Common myeloid progenitor, CD34-positive (primary cell): ENCODE results near the gene MFSD2B. TPM values are rescaled to one million over a fixed set of nuclear protein-coding genes. Genes with fewer than 3 reads are reported as not detected.

Experiments
- CTCF ChIA-PET: fragments of 350-600 bp; sonication (Branson Sonifier 250); formaldehyde crosslinking; loops from one replicate; lab custom pipeline; 2021; ENCODE audit warnings: antibody characterized with exemption; lab: Charles Lee
- POLR2A ChIA-PET: fragments of 350-600 bp; sonication (Branson Sonifier 250); formaldehyde crosslinking; loops from one replicate; lab custom pipeline; 2021; ENCODE audit warnings: antibody characterized with exemption; lab: Charles Lee
- DNase-seq, 3 donors: peaks; one replicate each; pipeline versions ENCODE4 v3.0.0 to v3.0.0-alpha.2; 2013
- H3K27ac ChIP-seq, 2 experiments: 1 replicate in 1 of 2; 2 replicates in 1 of 2; pipeline ENCODE4 v1.7.0; 2013; ENCODE audit warnings: inconsistent platforms in 2 of 2, low read length in 2 of 2, mild to moderate bottlenecking in 2 of 2, low read depth in 1 of 2, moderate library complexity in 1 of 2; ENCODE audit not compliant: severe bottlenecking in 2 of 2, insufficient read depth in 1 of 2, poor library complexity in 1 of 2
- H3K27me3 ChIP-seq, 5 experiments: replicated peaks in 2 of 5; 1 replicate in 3 of 5; 2 replicates in 2 of 5; pipeline versions ENCODE4 v1.6.1 to v1.7.0; 2013; ENCODE audit warnings: low read length in 4 of 5, mild to moderate bottlenecking in 2 of 5, moderate library complexity in 2 of 5, inconsistent platforms in 1 of 5; ENCODE audit not compliant: insufficient read depth in 5 of 5, control insufficient read depth in 4 of 5
- H3K36me3 ChIP-seq, 4 experiments: 1 replicate in 2 of 4; 2 replicates in 2 of 4; pipeline versions ENCODE4 v1.6.1 to v1.7.0; 2013; ENCODE audit warnings: low read length in 3 of 4, control low read depth in 1 of 4, mild to moderate bottlenecking in 1 of 4; ENCODE audit not compliant: control insufficient read depth in 4 of 4, insufficient read depth in 4 of 4
- H3K4me1 ChIP-seq, 4 experiments: 1 replicate in 3 of 4; 2 replicates in 1 of 4; pipeline versions ENCODE4 v1.6.1 to v1.7.1; 2013; ENCODE audit warnings: low read length in 3 of 4, mild to moderate bottlenecking in 3 of 4, control low read depth in 1 of 4, inconsistent platforms in 1 of 4, moderate library complexity in 1 of 4; ENCODE audit not compliant: control insufficient read depth in 4 of 4, insufficient read depth in 4 of 4; ENCODE audit errors: control extremely low read depth in 1 of 4
- H3K4me3 ChIP-seq, 7 experiments: 1 replicate in 4 of 7; 2 replicates in 3 of 7; pipeline versions ENCODE4 v1.5.1 to v1.7.0; 2013; ENCODE audit warnings: mild to moderate bottlenecking in 7 of 7, low read length in 6 of 7, moderate library complexity in 6 of 7, inconsistent platforms in 2 of 7, low read depth in 2 of 7, control low read depth in 1 of 7; ENCODE audit not compliant: insufficient read depth in 4 of 7, control insufficient read depth in 1 of 7; ENCODE audit errors: extremely low read depth in 1 of 7
- H3K9me3 ChIP-seq, 5 experiments: 1 replicate in 4 of 5; 2 replicates in 1 of 5; pipeline versions ENCODE4 v1.6.1 to v1.7.1; 2013; ENCODE audit warnings: low read length in 4 of 5, mild to moderate bottlenecking in 2 of 5, inconsistent platforms in 1 of 5, low read depth in 1 of 5, moderate library complexity in 1 of 5; ENCODE audit not compliant: control insufficient read depth in 4 of 5, insufficient read depth in 2 of 5; ENCODE audit errors: control extremely low read depth in 1 of 5
- WGBS: methylation state at CpG from one replicate; pipeline ENCODE4 v1.1.5; 2013; ENCODE audit not compliant: insufficient coverage; 5-methylcytosine and 5-hydroxymethylcytosine counted together
- polyA plus RNA-seq: library from polyadenylated mRNA; unstranded; fragments of 120-200 nt; gene quantifications from one replicate; pipeline ENCODE4 v1.2.1, GENCODE V29; 2013

The MFSD2B gene, protein sequence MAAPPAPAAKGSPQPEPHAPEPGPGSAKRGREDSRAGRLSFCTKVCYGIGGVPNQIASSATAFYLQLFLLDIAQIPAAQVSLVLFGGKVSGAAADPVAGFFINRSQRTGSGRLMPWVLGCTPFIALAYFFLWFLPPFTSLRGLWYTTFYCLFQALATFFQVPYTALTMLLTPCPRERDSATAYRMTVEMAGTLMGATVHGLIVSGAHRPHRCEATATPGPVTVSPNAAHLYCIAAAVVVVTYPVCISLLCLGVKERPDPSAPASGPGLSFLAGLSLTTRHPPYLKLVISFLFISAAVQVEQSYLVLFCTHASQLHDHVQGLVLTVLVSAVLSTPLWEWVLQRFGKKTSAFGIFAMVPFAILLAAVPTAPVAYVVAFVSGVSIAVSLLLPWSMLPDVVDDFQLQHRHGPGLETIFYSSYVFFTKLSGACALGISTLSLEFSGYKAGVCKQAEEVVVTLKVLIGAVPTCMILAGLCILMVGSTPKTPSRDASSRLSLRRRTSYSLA
- 3.9 TPM for polyA plus RNA-seq

GRCh38 chr2:24009680-24010476 lies at the start of gene MFSD2B:
Gene MFSD2B, plus strand, starts transcription at chr2:24010085. Its CDS starts 12 bp downstream, at chr2:24010097.
- H3K27me3 ChIP-seq: peaks cover 0 to 10% (median 2%) of the 10 kb centered on the region in 5 experiments
- DNase-seq: peak in 2 of 3 donors; percentile 59 to 65
- peaks cover 12 to 41% (median 27%) of the 10 kb centered on the region in 4 experiments for H3K4me1 ChIP-seq
- no peaks in the 10 kb centered on the region for H3K9me3 ChIP-seq
- ChIA-PET POLR2A (no interaction called here), CTCF (interaction anchor here (0.6 to 2.8 kb wide), 5 partner anchors 12 to 83 kb away, joined by 3 to 9 read pairs (median 4); partner anchors contain the start of gene ATAD2B)
- H3K36me3 ChIP-seq: no peaks in the 10 kb centered on the region
- peak within 1 kb of the TSS in 1 of 2 experiments; percentile 77 for H3K27ac ChIP-seq
- peak within 1 kb of the TSS; percentile 33 to 72 (median 63) for H3K4me3 ChIP-seq
- 4% methylated on average over 44 of the region's 75 CpGs for WGBS

DNA sequence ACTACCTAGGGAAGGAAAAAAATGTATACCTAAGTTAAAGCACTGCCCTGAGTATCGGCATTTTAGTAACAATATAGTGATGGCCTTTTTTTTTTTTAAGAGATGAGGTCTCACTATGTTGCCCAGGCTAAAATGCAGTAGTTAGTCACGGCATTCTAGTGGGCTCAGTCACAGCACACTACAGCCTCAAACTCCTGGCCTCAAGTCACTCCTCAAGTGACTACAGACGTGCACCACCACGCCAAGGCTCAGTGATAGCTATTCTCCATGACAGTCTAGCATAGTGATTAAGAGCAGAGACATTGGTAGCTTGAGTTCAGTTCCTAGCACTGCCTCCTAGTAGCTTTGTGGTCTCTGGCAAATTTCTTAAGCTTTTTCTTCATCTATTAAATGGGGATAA lies 42.0 kb upstream of the MFSD2B start:
- no peak for DNase-seq
- no peak overlapping the region for H3K4me3 ChIP-seq
- H3K27ac ChIP-seq: no peak overlapping the region
- ChIA-PET CTCF (no interaction called here), POLR2A (interaction anchor here (0.6 kb wide), 1 partner anchor 791 kb away, joined by 3 read pairs; no protein-coding TSS in a partner anchor)
- no peaks in the 10 kb centered on the region for H3K9me3 ChIP-seq
- H3K4me1 ChIP-seq: no peaks in the 10 kb centered on the region
- no peaks in the 10 kb centered on the region for H3K27me3 ChIP-seq
- peaks cover 2 to 12% (median 9%) of the 10 kb centered on the region in 4 experiments for H3K36me3 ChIP-seq
- WGBS: 100% methylated on average over 3 of the region's 4 CpGs

DNA sequence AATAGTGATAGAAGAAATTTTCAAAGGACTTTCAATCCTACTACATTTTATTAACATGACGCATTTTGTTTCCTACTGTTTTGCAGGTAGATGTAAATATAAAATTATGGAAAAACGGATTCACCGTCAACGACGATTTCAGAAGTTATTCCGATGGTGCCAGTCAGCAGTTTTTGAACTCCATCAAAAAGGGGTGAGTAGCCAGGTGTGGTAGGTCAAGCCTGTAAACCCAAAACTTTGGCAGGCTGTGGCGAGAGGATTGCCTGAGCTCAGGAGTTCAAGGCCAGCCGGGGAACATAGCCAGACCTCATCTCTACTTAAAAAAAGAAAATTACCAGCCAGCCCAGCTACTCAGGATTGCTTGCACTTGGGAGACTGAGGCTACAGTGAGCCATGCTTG lies 33.0 kb upstream of the MFSD2B start:
- H3K27me3 ChIP-seq: no peaks in the 10 kb centered on the region
- peaks cover 2 to 20% (median 12%) of the 10 kb centered on the region in 4 experiments for H3K36me3 ChIP-seq
- CTCF ChIA-PET: interaction anchor here (1.6 kb wide), 1 partner anchor 9 kb away, joined by 4 read pairs; no protein-coding TSS in a partner anchor
- no peak for DNase-seq
- POLR2A ChIA-PET: interaction anchor here (0.7 kb wide), 1 partner anchor 50 kb away, joined by 5 read pairs; no protein-coding TSS in a partner anchor
- WGBS: 100% methylated on average over 6 of the region's 8 CpGs
- no peak overlapping the region for H3K4me3 ChIP-seq
- no peaks in the 10 kb centered on the region for H3K9me3 ChIP-seq
- no peak overlapping the region for H3K27ac ChIP-seq
- no peaks in the 10 kb centered on the region for H3K4me1 ChIP-seq

- no peaks in the 10 kb centered on the region for H3K4me1 ChIP-seq
- H3K27ac ChIP-seq: no peak overlapping the region
- no CpG with 5 or more reads among the region's 2 CpGs for WGBS
- H3K36me3 ChIP-seq: peaks cover 4 to 14% (median 5%) of the 10 kb centered on the region in 4 experiments
- no peaks in the 10 kb centered on the region for H3K9me3 ChIP-seq
- CTCF ChIA-PET: interaction anchor here (1.0 kb wide), 2 partner anchors 17 to 23 kb away, joined by 3 read pairs; no protein-coding TSS in a partner anchor
- POLR2A ChIA-PET: no interaction called here
- peak; percentile 44 to 74 (median 73) for DNase-seq
- H3K4me3 ChIP-seq: no peak overlapping the region
- H3K27me3 ChIP-seq: no peaks in the 10 kb centered on the region
These were observed 21.5 kb upstream of the MFSD2B start for GRCh38 chr2:23988371-23988770.

- ChIA-PET POLR2A (no interaction called here), CTCF (interaction anchor here (1.2 kb wide), 1 partner anchor 67 kb away, joined by 3 read pairs; no protein-coding TSS in a partner anchor)
- no peaks in the 10 kb centered on the region for H3K9me3 ChIP-seq
- H3K4me1 ChIP-seq: no peaks in the 10 kb centered on the region
- H3K27ac ChIP-seq: no peak overlapping the region
- no peak for DNase-seq
- H3K27me3 ChIP-seq: no peaks in the 10 kb centered on the region
- no CpG with 5 or more reads among the region's 1 CpG for WGBS
- no peak overlapping the region for H3K4me3 ChIP-seq
- peaks cover 2 to 8% (median 5%) of the 10 kb centered on the region in 4 experiments for H3K36me3 ChIP-seq
These were observed 17.0 kb upstream of the MFSD2B start for GRCh38 chr2:23992931-23993330.

GRCh38 chr2:23993736-23994269 lies 16.1 kb upstream of the MFSD2B start:
- Histone ChIP-seq H3K27ac (no peak overlapping the region), H3K27me3 (no peaks in the 10 kb centered on the region), H3K4me3 (no peak overlapping the region), H3K4me1 (no peaks in the 10 kb centered on the region), H3K9me3 (no peaks in the 10 kb centered on the region), H3K36me3 (peaks cover 2 to 8% (median 6%) of the 10 kb centered on the region in 4 experiments)
- no peak for DNase-seq
- ChIA-PET POLR2A (no interaction called here), CTCF (interaction anchor here (1.2 kb wide), 1 partner anchor 66 kb away, joined by 3 read pairs; no protein-coding TSS in a partner anchor)
- WGBS: 100% methylated on average over 8 of the region's 8 CpGs
